NCI-H1417 treated with DMSO at 0.1 percent for 48 hours (cell line): ENCODE results near the gene ATP2B2.
"Not testable (repeated sequence)": the region's sequence is repeated elsewhere in the genome, so short reads cannot be mapped to it uniquely, and the experiment has no call there.

ENCODE experiments used
- DNase-seq: peaks from one replicate; lab custom pipeline; 2025; lab: John Stamatoyannopoulos, UW

The ATP2B2 gene

GRCh38 chr3:10505050-10505790 lies at the start of gene ATP2B2:
ATP2B2 (minus strand) TSS chr3:10505586; CDS start chr3:10449543, 56,043 bp downstream.
- no peak for DNase-seq

- no peak for DNase-seq
These were observed 49.4 kb upstream of the ATP2B2 start for GRCh38 chr3:10554746-10555145.

- DNase-seq: no peak
These were observed 48.8 kb upstream of the ATP2B2 start for GRCh38 chr3:10554236-10554611.

DNA sequence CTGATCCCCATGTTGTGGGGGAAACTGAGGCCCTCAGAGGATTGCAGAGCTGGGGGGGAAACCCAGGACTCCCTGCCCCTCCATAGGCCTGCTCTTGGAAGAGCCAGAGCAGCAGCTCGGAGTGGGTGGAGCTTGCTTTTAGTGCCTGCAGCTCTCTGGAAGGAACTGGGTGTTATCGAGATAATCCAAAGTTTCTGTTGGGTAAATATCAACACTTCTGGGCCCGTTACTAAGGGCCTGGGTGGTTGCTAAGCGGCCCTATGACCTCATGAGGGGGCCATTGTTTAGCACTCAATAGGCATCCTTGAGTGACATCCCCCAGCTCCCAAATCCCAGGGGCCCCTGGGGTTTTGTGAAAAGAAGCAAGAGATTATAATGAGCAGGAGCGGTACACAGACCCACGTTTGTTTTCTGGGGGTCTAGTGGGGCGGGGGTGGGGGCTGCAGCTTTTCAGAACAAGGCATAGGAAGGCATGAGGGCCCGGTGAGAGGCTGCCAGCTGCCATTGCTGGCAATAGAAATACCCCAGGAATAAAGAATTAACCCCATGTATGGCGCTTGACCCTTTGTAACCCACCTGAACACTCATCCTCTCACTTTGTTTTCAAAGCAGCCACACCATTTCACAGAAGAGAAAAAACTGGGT lies 48.3 kb upstream of the ATP2B2 start:
- DNase-seq: no peak

DNA sequence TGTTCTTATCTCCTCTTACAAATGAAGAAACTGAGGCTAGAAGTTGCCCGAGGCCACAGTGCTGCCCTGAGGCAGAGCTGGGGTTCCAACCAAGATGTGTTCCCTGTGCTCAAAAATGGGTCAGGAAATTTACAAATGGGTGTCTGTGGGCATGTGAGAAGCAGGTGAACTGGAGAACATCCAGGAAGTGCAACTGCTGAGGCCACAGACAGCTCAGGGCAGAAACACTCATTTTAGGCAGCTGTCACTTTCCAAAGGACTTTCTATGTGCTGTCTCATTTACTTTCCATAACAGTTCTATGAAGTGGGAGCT lies 47.2 kb upstream of the ATP2B2 start:
- DNase-seq: no peak

DNA sequence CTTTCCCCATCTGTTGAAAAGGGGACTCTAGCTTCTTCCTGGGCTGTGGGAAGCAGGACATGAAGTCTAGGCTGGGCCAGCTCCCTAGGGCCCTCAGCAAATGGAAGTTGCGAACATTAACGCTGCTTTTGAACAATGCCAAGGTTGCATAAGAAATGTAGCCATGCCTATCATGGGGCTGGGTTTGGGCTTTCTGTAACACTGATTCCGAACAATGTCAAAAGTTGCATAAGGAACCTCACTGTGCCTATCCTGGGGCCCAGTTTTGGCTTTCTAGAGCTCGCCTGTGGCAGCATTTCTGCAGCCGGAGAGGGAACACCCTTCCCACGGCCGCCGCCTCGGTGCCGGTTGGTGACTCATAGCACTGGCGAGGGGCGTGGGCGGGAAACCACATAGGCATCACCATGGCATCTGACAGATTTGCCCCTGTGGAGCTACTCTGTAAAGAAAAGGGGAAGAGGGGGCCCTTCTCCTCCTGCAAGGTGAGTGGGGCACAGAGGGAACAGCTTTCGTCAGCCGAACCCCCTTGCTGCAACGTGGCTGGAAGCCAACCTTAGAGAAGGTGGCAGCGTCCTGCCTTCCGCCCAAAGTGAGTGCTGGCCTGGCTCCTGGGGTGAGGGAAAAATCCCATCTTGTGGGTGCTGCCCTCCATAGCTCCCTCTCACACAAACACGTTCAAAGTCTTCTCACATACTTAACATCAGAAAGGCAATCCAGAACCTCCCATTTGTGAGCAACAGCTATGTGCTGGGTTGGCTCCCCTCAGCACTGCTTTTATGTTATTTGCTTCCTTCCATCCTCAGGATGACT lies 46.6 kb upstream of the ATP2B2 start:
- no peak for DNase-seq

DNA sequence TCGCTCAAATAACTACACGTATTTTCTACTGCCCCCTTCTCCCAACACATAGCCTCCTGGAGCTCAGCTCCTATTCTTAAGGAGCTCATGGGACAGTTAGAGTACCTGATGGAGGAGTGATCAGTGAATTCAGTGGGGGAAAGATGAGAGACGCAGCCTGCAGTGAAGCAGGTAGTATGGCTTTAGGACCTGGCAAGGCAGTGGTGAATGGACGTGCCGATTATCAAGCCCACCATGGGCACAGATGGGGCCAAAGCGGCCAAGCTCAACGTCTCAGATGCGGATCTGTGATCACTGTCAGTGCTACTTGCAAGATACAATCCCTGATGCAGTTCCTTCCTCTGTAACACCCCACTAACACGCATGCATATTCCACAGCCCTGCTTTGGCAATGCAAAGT lies 45.8 kb upstream of the ATP2B2 start:
- DNase-seq: no peak

DNA sequence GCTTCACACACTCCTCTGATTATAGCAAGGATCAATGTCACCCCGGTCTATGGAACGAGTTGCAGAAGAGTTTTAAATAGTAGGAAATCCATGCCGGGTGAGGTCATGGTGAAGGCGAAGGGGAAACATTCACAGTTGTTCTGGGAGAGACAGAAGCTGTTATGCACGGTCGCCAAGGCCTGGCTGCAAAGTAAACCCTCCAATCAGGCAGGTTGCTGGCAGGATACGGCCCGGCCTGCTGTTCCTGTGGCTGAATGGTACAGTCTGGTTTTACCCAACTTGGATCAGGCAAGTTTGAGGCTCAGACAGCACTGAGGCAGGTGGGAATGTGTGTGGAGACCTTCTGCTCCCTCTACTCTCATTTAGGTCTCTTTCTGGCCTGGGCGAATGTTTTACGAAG lies 45.3 kb upstream of the ATP2B2 start:
- no peak for DNase-seq

GRCh38 chr3:10549617-10550230 lies 44.3 kb upstream of the ATP2B2 start:
- DNase-seq: no peak

DNA sequence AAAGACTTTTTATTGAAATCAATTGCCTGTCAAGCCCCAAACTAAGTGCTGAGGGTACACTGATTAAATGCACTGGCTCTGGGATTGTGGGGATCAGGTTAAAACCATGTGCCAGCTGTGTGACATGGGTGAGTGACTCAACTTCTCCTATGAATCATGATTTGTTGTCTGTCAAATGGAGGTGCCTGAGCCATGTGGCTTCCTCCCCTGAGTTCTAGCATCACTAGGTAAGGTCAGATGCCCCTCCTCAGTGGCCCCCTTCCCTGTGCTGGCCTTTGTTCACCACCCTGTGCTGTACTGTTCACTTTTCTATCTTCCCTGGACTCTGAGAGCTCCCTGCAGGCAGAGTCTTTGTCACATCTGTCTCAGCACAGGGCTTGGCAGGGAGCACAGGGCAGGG lies 43.6 kb upstream of the ATP2B2 start:
- DNase-seq: no peak

GRCh38 chr3:10547841-10548783 lies 42.7 kb upstream of the ATP2B2 start:
- no peak for DNase-seq

GRCh38 chr3:10547413-10547812 lies 42.0 kb upstream of the ATP2B2 start:
- DNase-seq: no peak

- no peak for DNase-seq
These were observed 41.5 kb upstream of the ATP2B2 start for GRCh38 chr3:10546820-10547263.

- no peak for DNase-seq
These were observed 40.8 kb upstream of the ATP2B2 start for GRCh38 chr3:10546181-10546624.

DNA sequence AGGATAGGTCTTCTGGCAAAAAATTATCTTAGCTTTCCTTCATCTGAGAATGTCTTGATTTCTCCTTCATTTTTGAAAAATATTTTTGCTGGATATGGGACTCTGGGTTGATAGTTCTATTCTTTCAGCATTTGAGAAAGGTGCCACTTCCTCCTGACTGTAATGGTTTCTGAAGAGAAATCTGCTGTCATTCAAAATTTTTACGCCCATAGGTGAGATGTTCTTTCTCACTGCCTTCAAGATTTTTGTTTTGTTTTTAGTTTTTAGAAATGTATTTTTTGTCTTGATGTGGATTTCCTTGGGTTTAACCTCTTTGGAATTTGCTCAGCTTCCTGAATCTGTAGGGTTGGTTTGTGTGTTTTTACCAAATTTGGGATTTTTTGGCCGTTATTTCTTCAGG lies 37.1 kb upstream of the ATP2B2 start:
- DNase-seq: no peak

DNA sequence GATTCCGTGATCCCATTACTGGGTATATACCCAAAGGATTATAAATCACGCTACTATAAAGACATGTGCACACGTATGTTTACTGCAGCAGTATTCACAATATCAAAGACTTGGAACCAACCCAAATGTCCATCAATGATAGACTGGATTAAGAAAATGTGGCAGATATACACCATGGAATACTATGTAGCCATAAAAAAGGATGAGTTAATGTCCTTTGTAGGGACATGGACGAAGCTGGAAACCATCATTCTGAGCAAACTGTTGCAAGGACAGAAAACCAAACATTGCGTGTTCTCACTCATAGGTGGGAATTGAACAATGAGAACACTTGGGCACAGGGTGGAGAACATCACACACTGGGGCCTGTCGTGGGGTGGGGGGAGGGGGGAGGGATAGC lies 35.0 kb upstream of the ATP2B2 start:
- not testable (repeated sequence) for DNase-seq

GRCh38 chr3:10534066-10534465 lies 28.7 kb upstream of the ATP2B2 start:
- DNase-seq: no peak

DNA sequence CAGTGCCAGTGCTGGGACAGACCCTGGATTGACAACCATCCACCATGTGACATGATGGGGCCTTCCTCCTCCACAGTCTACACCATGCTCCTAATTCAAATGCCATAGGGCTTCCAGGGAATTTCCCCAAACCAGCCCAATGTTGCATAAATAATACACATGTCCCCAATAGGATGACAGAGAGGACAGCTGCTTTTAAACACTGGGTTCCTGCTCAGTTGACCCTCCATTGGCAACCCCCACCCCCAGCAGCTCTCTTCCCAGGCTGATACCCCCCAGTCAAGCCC lies 28.3 kb upstream of the ATP2B2 start:
- DNase-seq: no peak

- no peak for DNase-seq
These were observed 27.8 kb upstream of the ATP2B2 start for GRCh38 chr3:10532939-10533736.

GRCh38 chr3:10531031-10531430 lies 25.6 kb upstream of the ATP2B2 start:
- no peak for DNase-seq

GRCh38 chr3:10530241-10530640 lies 24.9 kb upstream of the ATP2B2 start:
- no peak for DNase-seq
